ENCODE measurements around the gene KCNJ15. TPM values are rescaled to one million over a fixed set of nuclear protein-coding genes. Genes with fewer than 3 reads are reported as not detected.

KCNJ15 gene
- total RNA-seq, 1 experiment from 2014 or later, result not detected

- TF ChIP-seq CTCF (IDR thresholded peaks at IDR 0.05; ENCODE audit: insufficient read depth in 1 of 2, low read depth in 1 of 2, low read length in 1 of 2, severe bottlenecking in 1 of 2, unreplicated experiment in 1 of 2), result no peak
- Mint-ChIP-seq H3K27me3 (ENCODE audit: insufficient read depth, unreplicated experiment) (peaks cover 13% of the 10 kb centered on the region), H3K36me3 (ENCODE audit: insufficient read depth, unreplicated experiment) (no peaks in the 10 kb centered on the region), H3K9me3 (ENCODE audit: unreplicated experiment) (no peaks in the 10 kb centered on the region), H3K27ac (ENCODE audit: unreplicated experiment) (no peak overlapping the region), H3K4me3 (ENCODE audit: unreplicated experiment) (no peak overlapping the region), H3K4me1 (ENCODE audit: low read depth, unreplicated experiment) (no peaks in the 10 kb centered on the region)
- Histone ChIP-seq H3K27me3 (replicated peaks; ENCODE audit: control insufficient read depth, insufficient read depth, low read length) (no peaks in the 10 kb centered on the region), H3K36me3 (ENCODE audit: control insufficient read depth, insufficient read depth, low read length) (no peaks in the 10 kb centered on the region), H3K4me3 (ENCODE audit: low read depth, low read length) (no peak overlapping the region), H3K4me1 (no peaks in the 10 kb centered on the region), H3K9me3 (no peaks in the 10 kb centered on the region)
- no TSS peak for BruUV-seq (replicated peaks)
- ChIA-PET POLR2A (no interaction called here), CTCF (interaction anchor here (0.6 kb wide), 1 partner anchor 36 kb away, joined by 3 read pairs; no protein-coding TSS in a partner anchor)
- DNase-seq, result no peak
- intact Hi-C loops (cut with micrococcal nuclease; ENCODE audit: unreplicated experiment), result no loop called here
Measured at GRCh38 chr21:38306433-38307141, 49.8 kb downstream of the KCNJ15 start.

GRCh38 chr21:38307771-38308531, 51.2 kb downstream of the KCNJ15 start:
- H3K27me3 ChIP-seq (replicated peaks; ENCODE audit: control insufficient read depth, insufficient read depth, low read length), result no peaks in the 10 kb centered on the region; the same call in 1 of the 2 replicates
- no peak overlapping the region for H3K27ac Mint-ChIP-seq (ENCODE audit: unreplicated experiment)
- no peaks in the 10 kb centered on the region for H3K4me1 ChIP-seq
- H3K4me3 Mint-ChIP-seq (ENCODE audit: unreplicated experiment), result no peak overlapping the region
- ChIA-PET CTCF (no interaction called here), POLR2A (no interaction called here)
- H3K36me3 Mint-ChIP-seq (ENCODE audit: insufficient read depth, unreplicated experiment), result no peaks in the 10 kb centered on the region
- H3K4me1 Mint-ChIP-seq (ENCODE audit: low read depth, unreplicated experiment), result no peaks in the 10 kb centered on the region
- no peak for TF ChIP-seq CTCF (IDR thresholded peaks at IDR 0.05; ENCODE audit: insufficient read depth in 1 of 2, low read depth in 1 of 2, low read length in 1 of 2, severe bottlenecking in 1 of 2, unreplicated experiment in 1 of 2)
- BruUV-seq (replicated peaks), result no TSS peak
- no peak overlapping the region for H3K4me3 ChIP-seq (ENCODE audit: low read depth, low read length)
- intact Hi-C loops (cut with micrococcal nuclease; ENCODE audit: unreplicated experiment), result no loop called here
- H3K27me3 Mint-ChIP-seq (ENCODE audit: insufficient read depth, unreplicated experiment), result peaks cover 13% of the 10 kb centered on the region
- no peaks in the 10 kb centered on the region for H3K36me3 ChIP-seq (ENCODE audit: control insufficient read depth, insufficient read depth, low read length)
- H3K9me3 Mint-ChIP-seq (ENCODE audit: unreplicated experiment), result no peaks in the 10 kb centered on the region
- no peaks in the 10 kb centered on the region for H3K9me3 ChIP-seq
- no peak for DNase-seq

- ChIA-PET POLR2A (no interaction called here), CTCF (no interaction called here)
- no peak for TF ChIP-seq CTCF (IDR thresholded peaks at IDR 0.05; ENCODE audit: insufficient read depth in 1 of 2, low read depth in 1 of 2, low read length in 1 of 2, severe bottlenecking in 1 of 2, unreplicated experiment in 1 of 2)
- H3K4me3 ChIP-seq (ENCODE audit: low read depth, low read length), result no peak overlapping the region
- H3K4me3 Mint-ChIP-seq (ENCODE audit: unreplicated experiment), result no peak overlapping the region
- no peaks in the 10 kb centered on the region for H3K9me3 Mint-ChIP-seq (ENCODE audit: unreplicated experiment)
- H3K36me3 Mint-ChIP-seq (ENCODE audit: insufficient read depth, unreplicated experiment), result no peaks in the 10 kb centered on the region
- H3K27ac Mint-ChIP-seq (ENCODE audit: unreplicated experiment), result no peak overlapping the region
- intact Hi-C loops (cut with micrococcal nuclease; ENCODE audit: unreplicated experiment), result no loop called here
- H3K9me3 ChIP-seq, result no peaks in the 10 kb centered on the region
- H3K36me3 ChIP-seq (ENCODE audit: control insufficient read depth, insufficient read depth, low read length), result no peaks in the 10 kb centered on the region
- no peak for DNase-seq
- H3K27me3 Mint-ChIP-seq (ENCODE audit: insufficient read depth, unreplicated experiment), result peaks cover 18% of the 10 kb centered on the region
- no TSS peak for BruUV-seq (replicated peaks)
- no peaks in the 10 kb centered on the region; the same call in 1 of the 2 replicates for H3K27me3 ChIP-seq (replicated peaks; ENCODE audit: control insufficient read depth, insufficient read depth, low read length)
- no peaks in the 10 kb centered on the region for H3K4me1 Mint-ChIP-seq (ENCODE audit: low read depth, unreplicated experiment)
- no peaks in the 10 kb centered on the region for H3K4me1 ChIP-seq
Measured at GRCh38 chr21:38308532-38309119, 51.8 kb downstream of the KCNJ15 start.
